Measurements from ENCODE around the gene SLCO4C1. TPM values are rescaled to one million over a fixed set of nuclear protein-coding genes. Genes with fewer than 3 reads are reported as not detected.

SLCO4C1 gene
- total RNA-seq, 1 donor from 2014 or later, result 0.23 TPM

DNA sequence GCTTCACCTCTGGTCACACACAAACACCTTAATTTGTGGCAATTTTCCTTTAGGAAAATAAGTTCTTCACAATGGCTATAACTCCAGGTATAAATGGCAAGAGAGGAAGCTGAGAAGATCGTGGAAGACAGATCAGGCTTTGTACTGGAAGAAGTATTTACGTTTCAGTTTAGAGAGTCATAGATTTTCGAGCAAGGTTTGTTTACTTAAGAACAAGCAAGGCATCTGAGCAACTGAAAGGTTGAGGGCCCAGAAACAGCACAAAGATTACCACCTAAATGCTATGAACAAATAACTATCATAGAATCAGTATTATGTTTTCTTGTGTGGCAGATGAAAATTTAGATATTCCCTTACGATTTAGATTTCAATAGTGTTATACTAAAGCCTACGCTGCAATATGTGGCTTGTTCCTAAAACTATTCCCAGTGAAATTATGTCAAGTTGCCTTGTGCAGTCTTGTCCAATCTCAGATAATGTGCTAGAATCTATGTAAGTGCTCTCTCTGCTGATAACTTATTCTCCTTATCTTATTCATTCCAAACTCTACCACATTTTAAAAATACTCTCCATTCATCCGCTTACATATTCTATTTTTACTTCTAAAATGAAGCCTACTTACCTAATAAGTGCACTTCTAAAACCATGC lies 6.7 kb downstream of the SLCO4C1 start:
- no peak for DNase-seq (ENCODE audit: low read depth)
- no peak overlapping the region for H3K4me3 ChIP-seq (ENCODE audit: insufficient read depth, low read depth, low read length)
- H3K27me3 ChIP-seq (ENCODE audit: insufficient read depth, low read length), result no peaks in the 10 kb centered on the region
- H3K4me1 ChIP-seq (ENCODE audit: insufficient read depth, low read length), result no peaks in the 10 kb centered on the region
- H2AFZ ChIP-seq (ENCODE audit: low read depth, low read length), result no peak overlapping the region
- H3K27ac Mint-ChIP-seq (ENCODE audit: unreplicated experiment), result no peak overlapping the region
- no peaks in the 10 kb centered on the region for H3K9me3 Mint-ChIP-seq (ENCODE audit: unreplicated experiment)
- H3K9me3 ChIP-seq (ENCODE audit: insufficient read depth, low read depth, low read length), result no peaks in the 10 kb centered on the region
- H3K9ac ChIP-seq (ENCODE audit: low read length), result no peak overlapping the region
- no peaks in the 10 kb centered on the region for H3K36me3 ChIP-seq (ENCODE audit: insufficient read depth, low read length)
- H3K36me3 Mint-ChIP-seq (ENCODE audit: low read depth, unreplicated experiment), result no peaks in the 10 kb centered on the region
- H3K4me2 ChIP-seq (ENCODE audit: low read length), result no peak overlapping the region
- no peaks in the 10 kb centered on the region for H3K4me1 Mint-ChIP-seq (ENCODE audit: low read depth, unreplicated experiment)
- no peak for TF ChIP-seq EZH2 (IDR thresholded peaks at IDR 0.05; ENCODE audit: insufficient read depth, low read length)
- TF ChIP-seq, protein P1, sequence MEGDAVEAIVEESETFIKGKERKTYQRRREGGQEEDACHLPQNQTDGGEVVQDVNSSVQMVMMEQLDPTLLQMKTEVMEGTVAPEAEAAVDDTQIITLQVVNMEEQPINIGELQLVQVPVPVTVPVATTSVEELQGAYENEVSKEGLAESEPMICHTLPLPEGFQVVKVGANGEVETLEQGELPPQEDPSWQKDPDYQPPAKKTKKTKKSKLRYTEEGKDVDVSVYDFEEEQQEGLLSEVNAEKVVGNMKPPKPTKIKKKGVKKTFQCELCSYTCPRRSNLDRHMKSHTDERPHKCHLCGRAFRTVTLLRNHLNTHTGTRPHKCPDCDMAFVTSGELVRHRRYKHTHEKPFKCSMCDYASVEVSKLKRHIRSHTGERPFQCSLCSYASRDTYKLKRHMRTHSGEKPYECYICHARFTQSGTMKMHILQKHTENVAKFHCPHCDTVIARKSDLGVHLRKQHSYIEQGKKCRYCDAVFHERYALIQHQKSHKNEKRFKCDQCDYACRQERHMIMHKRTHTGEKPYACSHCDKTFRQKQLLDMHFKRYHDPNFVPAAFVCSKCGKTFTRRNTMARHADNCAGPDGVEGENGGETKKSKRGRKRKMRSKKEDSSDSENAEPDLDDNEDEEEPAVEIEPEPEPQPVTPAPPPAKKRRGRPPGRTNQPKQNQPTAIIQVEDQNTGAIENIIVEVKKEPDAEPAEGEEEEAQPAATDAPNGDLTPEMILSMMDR (IDR thresholded peaks at IDR 0.05; ENCODE audit: insufficient read depth, low read depth, low read length), result no peak
- H3K27me3 Mint-ChIP-seq (ENCODE audit: low read depth, unreplicated experiment), result peaks cover under 1% of the 10 kb centered on the region
- H3K79me2 ChIP-seq (ENCODE audit: insufficient read depth, low read length), result no peaks in the 10 kb centered on the region
- H3K27ac ChIP-seq (ENCODE audit: low read depth, low read length), result no peak overlapping the region
- FAIRE-seq, result no peak
- H4K20me1 ChIP-seq (ENCODE audit: insufficient read depth, low read length), result no peaks in the 10 kb centered on the region
- no peak overlapping the region for H3K4me3 Mint-ChIP-seq (ENCODE audit: unreplicated experiment)

DNA sequence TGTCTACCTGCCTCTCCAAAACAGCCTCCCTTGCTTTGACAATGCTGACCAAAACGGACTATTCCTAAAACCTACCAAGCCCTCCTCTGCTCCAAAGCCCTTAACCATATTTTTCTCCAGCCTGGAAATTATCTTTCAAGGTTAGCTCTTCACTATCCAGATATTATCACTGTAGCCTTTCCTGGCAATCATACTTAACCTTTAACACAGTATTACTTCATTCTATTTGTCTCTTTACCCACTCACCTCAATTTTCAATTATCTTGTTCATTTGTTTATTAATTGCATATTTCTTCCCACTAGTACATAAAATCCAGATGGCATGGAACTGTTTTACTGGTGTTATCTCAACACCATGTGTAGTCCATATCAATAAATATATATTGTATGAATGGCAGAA lies 7.5 kb downstream of the SLCO4C1 start:
- Histone ChIP-seq H3K9me3 (ENCODE audit: insufficient read depth, low read depth, low read length) (no peaks in the 10 kb centered on the region), H4K20me1 (ENCODE audit: insufficient read depth, low read length) (no peaks in the 10 kb centered on the region), H3K4me3 (ENCODE audit: insufficient read depth, low read depth, low read length) (no peak overlapping the region), H3K27me3 (ENCODE audit: insufficient read depth, low read length) (no peaks in the 10 kb centered on the region), H2AFZ (ENCODE audit: low read depth, low read length) (no peak overlapping the region), H3K27ac (ENCODE audit: low read depth, low read length) (no peak overlapping the region), H3K4me1 (ENCODE audit: insufficient read depth, low read length) (no peaks in the 10 kb centered on the region), H3K4me2 (ENCODE audit: low read length) (no peak overlapping the region), H3K79me2 (ENCODE audit: insufficient read depth, low read length) (no peaks in the 10 kb centered on the region), H3K36me3 (ENCODE audit: insufficient read depth, low read length) (no peaks in the 10 kb centered on the region), H3K9ac (ENCODE audit: low read length) (no peak overlapping the region)
- Mint-ChIP-seq H3K27ac (ENCODE audit: unreplicated experiment) (no peak overlapping the region), H3K4me1 (ENCODE audit: low read depth, unreplicated experiment) (no peaks in the 10 kb centered on the region), H3K36me3 (ENCODE audit: low read depth, unreplicated experiment) (no peaks in the 10 kb centered on the region), H3K4me3 (ENCODE audit: unreplicated experiment) (no peak overlapping the region), H3K9me3 (ENCODE audit: unreplicated experiment) (no peaks in the 10 kb centered on the region), H3K27me3 (ENCODE audit: low read depth, unreplicated experiment) (no peaks in the 10 kb centered on the region)
- DNase-seq (ENCODE audit: low read depth) (no peak), FAIRE-seq (no peak)
- TF ChIP-seq, protein P1 (IDR thresholded peaks at IDR 0.05; ENCODE audit: insufficient read depth, low read depth, low read length), result no peak
- TF ChIP-seq EZH2 (IDR thresholded peaks at IDR 0.05; ENCODE audit: insufficient read depth, low read length), result no peak

DNA sequence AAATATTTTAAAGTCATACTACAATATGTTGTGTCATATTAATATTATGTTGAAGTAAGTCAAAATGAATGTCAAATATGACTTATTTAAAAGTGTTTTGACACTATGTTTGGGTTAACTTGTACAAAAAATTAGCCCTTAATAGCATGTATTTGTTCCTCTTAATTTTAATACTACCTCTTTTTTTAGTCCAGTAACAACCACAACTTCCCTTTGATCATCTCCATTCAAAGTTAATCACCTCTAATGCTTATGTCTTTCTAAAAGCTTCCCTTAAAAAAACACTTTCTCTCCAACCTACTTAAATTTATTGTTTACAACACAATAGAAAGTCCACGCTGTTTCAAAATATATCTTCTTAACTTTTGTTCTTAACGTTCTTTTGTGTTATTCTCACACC lies 9.6 kb downstream of the SLCO4C1 start:
- no peak for TF ChIP-seq EZH2 (IDR thresholded peaks at IDR 0.05; ENCODE audit: insufficient read depth, low read length)
- TF ChIP-seq, protein P1 (IDR thresholded peaks at IDR 0.05; ENCODE audit: insufficient read depth, low read depth, low read length), result no peak
- no peak overlapping the region for H3K9ac ChIP-seq (ENCODE audit: low read length)
- H3K4me3 Mint-ChIP-seq (ENCODE audit: unreplicated experiment), result no peak overlapping the region
- H3K9me3 ChIP-seq (ENCODE audit: insufficient read depth, low read depth, low read length), result no peaks in the 10 kb centered on the region
- H3K27ac ChIP-seq (ENCODE audit: low read depth, low read length), result no peak overlapping the region
- H3K9me3 Mint-ChIP-seq (ENCODE audit: unreplicated experiment), result no peaks in the 10 kb centered on the region
- no peak overlapping the region for H2AFZ ChIP-seq (ENCODE audit: low read depth, low read length)
- no peaks in the 10 kb centered on the region for H3K4me1 ChIP-seq (ENCODE audit: insufficient read depth, low read length)
- H3K4me3 ChIP-seq (ENCODE audit: insufficient read depth, low read depth, low read length), result no peak overlapping the region
- DNase-seq (ENCODE audit: low read depth), result no peak
- H3K27ac Mint-ChIP-seq (ENCODE audit: unreplicated experiment), result no peak overlapping the region
- no peaks in the 10 kb centered on the region for H4K20me1 ChIP-seq (ENCODE audit: insufficient read depth, low read length)
- H3K4me2 ChIP-seq (ENCODE audit: low read length), result no peak overlapping the region
- H3K27me3 ChIP-seq (ENCODE audit: insufficient read depth, low read length), result no peaks in the 10 kb centered on the region
- no peaks in the 10 kb centered on the region for H3K36me3 ChIP-seq (ENCODE audit: insufficient read depth, low read length)
- H3K79me2 ChIP-seq (ENCODE audit: insufficient read depth, low read length), result no peaks in the 10 kb centered on the region
- no peaks in the 10 kb centered on the region for H3K27me3 Mint-ChIP-seq (ENCODE audit: low read depth, unreplicated experiment)
- H3K4me1 Mint-ChIP-seq (ENCODE audit: low read depth, unreplicated experiment), result no peaks in the 10 kb centered on the region
- no peaks in the 10 kb centered on the region for H3K36me3 Mint-ChIP-seq (ENCODE audit: low read depth, unreplicated experiment)
- FAIRE-seq, result no peak

Data from astrocyte (in vitro differentiated cells and primary cell).